ENCODE data around the gene CACNA1A. TPM values are rescaled to one million over a fixed set of nuclear protein-coding genes. Genes with fewer than 3 reads are reported as not detected.
"Not testable (repeated sequence)": the region's sequence is repeated elsewhere in the genome, so short reads cannot be mapped to it uniquely, and the experiment has no call there.

CACNA1A gene
- total RNA-seq, 6 experiments from 2014 or later: 0.11 TPM; not detected in 5

DNA sequence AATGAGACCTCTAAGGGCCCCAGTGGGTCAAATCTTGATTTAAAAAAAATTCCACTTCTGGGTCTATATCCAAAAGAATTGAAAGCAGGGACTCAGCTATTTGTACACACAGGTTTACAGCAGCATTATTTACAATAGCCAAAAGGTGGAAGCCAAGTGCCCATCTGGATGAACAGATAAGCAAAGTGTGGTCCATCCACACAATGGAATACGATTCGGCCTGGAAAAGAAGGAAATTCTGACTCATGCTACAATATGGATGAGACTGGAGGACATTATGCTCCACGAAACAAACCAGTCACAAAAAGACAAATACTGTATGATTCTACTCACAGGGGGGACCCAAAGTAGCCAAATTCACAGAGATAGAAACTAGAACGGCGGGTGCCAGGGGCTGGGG is 76.7 kb downstream of the CACNA1A start:
- WGBS (ENCODE audit: insufficient coverage, low coverage, low lambda C conversion rate, missing lambda C conversion rate): 34% methylated on average over 5 of the region's 5 CpGs
- intact Hi-C loops (cut with DNase I): no loop called here

DNA sequence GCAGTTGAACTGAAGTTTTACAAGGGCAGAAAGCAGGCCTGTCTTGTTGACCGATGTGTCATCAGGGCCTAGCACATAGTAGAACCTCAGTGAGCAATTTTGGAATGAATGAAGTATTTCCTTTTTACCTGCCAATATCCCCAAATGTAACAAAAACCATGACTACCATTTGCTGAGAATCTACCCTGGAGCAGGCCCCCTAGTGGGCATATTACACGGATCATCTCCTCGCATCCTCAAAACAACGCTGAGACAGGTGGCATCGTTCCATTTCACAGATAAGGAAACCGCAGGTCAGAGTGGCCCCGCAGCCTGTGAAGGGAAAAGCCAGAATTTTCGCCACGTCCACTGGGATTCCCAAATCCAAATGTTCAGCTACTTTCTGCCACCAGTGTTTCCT is 77.9 kb downstream of the CACNA1A start:
- Histone ChIP-seq H3K4me1 (no peaks in the 10 kb centered on the region), H3K9me3 (no peaks in the 10 kb centered on the region), H3K27me3 (no peaks in the 10 kb centered on the region), H3K4me3 (no peak overlapping the region), H3K27ac (no peak overlapping the region), H3K36me3 (no peaks in the 10 kb centered on the region)
- WGBS (ENCODE audit: insufficient coverage, low coverage, low lambda C conversion rate, missing lambda C conversion rate): 21% methylated on average over 9 of the region's 9 CpGs
- no peak for TF ChIP-seq POLR2A (IDR thresholded peaks at IDR 0.05)
- TF ChIP-seq, protein P1, sequence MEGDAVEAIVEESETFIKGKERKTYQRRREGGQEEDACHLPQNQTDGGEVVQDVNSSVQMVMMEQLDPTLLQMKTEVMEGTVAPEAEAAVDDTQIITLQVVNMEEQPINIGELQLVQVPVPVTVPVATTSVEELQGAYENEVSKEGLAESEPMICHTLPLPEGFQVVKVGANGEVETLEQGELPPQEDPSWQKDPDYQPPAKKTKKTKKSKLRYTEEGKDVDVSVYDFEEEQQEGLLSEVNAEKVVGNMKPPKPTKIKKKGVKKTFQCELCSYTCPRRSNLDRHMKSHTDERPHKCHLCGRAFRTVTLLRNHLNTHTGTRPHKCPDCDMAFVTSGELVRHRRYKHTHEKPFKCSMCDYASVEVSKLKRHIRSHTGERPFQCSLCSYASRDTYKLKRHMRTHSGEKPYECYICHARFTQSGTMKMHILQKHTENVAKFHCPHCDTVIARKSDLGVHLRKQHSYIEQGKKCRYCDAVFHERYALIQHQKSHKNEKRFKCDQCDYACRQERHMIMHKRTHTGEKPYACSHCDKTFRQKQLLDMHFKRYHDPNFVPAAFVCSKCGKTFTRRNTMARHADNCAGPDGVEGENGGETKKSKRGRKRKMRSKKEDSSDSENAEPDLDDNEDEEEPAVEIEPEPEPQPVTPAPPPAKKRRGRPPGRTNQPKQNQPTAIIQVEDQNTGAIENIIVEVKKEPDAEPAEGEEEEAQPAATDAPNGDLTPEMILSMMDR (IDR thresholded peaks at IDR 0.05): peak; percentile 13 to 47 (median 41)
- DNase-seq (no peak), ATAC-seq (no peak)
- intact Hi-C loops (cut with DNase I): no loop called here

More for the DNA sequence above, 76.7 kb downstream of the CACNA1A start:
- H3K4me3 ChIP-seq: no peak overlapping the region
- H3K27me3 ChIP-seq: no peaks in the 10 kb centered on the region
- no peaks in the 10 kb centered on the region for H3K9me3 ChIP-seq
- no peaks in the 10 kb centered on the region for H3K36me3 ChIP-seq
- no peak for DNase-seq
- H3K4me1 ChIP-seq: no peaks in the 10 kb centered on the region
- no peak for ATAC-seq
- TF ChIP-seq, protein P1 (IDR thresholded peaks at IDR 0.05): no peak
- no peak for TF ChIP-seq POLR2A (IDR thresholded peaks at IDR 0.05)
- H3K27ac ChIP-seq: no peak overlapping the region

DNA sequence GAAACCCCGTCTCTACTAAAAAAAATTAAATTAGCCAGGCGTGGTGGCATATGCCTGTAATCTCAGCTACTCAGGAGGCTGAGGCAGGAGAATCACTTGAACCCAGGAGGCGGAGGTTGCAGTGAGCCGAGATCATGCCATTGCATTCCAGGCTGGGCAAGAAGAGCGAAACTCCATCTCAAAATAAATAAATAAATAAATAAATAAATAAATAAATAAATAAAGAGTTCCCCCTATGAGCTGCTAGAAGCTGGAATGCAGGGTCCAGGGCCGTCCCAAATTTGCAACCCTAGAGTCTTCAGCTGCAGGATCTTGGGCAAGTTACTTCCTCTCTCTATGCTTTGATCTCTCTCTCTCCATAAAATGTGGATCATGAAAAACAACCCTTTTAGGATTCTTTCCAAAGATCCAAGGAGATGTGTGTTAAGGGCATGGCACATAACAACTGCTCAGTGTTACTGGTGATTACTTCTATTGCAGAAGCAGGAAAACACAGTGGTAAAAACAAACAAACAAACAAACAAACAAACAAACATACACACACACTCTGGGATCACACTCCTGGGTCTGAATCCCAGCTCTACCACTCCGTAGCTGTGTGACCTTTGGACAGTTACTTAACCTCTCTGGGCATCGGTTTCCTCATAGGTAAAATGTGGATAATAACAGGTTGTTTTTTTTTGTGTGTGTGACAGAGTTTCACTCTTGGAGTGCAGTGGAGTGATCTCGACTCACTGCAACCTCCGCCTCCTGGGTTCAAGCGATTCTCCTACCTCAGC is 78.8 kb downstream of the CACNA1A start:
- DNase-seq: no peak
- H3K27ac ChIP-seq: no peak overlapping the region
- no peaks in the 10 kb centered on the region for H3K27me3 ChIP-seq
- no peaks in the 10 kb centered on the region for H3K36me3 ChIP-seq
- TF ChIP-seq POLR2A (IDR thresholded peaks at IDR 0.05): no peak
- TF ChIP-seq, protein P1 (IDR thresholded peaks at IDR 0.05): no peak
- intact Hi-C loops (cut with DNase I): no loop called here
- H3K4me1 ChIP-seq: no peaks in the 10 kb centered on the region
- no peak for ATAC-seq
- 60% methylated on average over 6 of the region's 11 CpGs for WGBS (ENCODE audit: insufficient coverage, low coverage, low lambda C conversion rate, missing lambda C conversion rate)
- no peaks in the 10 kb centered on the region for H3K9me3 ChIP-seq
- H3K4me3 ChIP-seq: no peak overlapping the region

DNA sequence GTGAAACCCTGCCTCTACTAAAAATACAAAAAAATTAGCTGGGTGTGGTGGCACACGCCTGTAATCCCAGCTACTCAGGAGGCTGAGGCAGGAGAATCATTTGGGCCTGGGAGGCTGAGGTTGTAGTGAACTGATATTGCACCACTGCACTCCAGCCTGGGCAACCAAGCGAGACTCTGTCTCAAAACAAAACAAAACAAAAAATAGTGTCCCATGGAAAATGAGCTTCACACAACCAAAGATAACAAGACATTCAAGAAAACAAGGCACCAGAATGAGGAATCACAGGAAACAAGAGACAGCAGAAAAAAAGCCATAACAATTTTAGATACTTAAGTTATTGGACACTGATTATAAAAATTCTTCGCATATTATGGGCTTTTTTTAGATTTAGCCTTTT is 80.4 kb downstream of the CACNA1A start:
- ATAC-seq; H3K27ac ChIP-seq; H3K4me1 ChIP-seq; H3K36me3 ChIP-seq; DNase-seq; intact Hi-C loops (cut with DNase I); H3K9me3 ChIP-seq; H3K27me3 ChIP-seq; H3K4me3 ChIP-seq: not testable (repeated sequence)
- 71% methylated on average over 3 of the region's 3 CpGs for WGBS (ENCODE audit: insufficient coverage, low coverage, low lambda C conversion rate, missing lambda C conversion rate)

DNA sequence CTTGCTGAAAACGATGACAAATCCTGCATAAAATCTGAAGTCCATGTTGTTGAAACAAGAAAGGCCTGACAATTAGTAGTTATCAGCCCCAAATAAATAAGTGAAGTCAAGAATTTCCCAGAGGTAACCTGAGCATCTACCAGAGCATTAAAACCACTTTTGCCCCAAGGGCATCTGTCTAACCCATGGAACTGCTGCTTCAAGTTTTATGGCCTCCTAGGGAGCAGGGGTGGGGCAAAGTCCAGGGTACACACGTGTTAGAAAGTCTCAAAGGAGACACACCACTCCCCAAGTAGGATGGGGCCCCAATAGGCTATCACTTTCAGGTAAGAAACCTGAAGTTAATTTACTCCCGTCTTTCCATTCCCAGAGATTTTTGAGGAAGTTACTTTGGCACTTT is 81.1 kb downstream of the CACNA1A start:
- no peak for DNase-seq
- Histone ChIP-seq H3K9me3 (no peaks in the 10 kb centered on the region), H3K36me3 (no peaks in the 10 kb centered on the region), H3K27ac (no peak overlapping the region), H3K27me3 (no peaks in the 10 kb centered on the region), H3K4me1 (no peaks in the 10 kb centered on the region), H3K4me3 (no peak overlapping the region)
- 55% methylated on average over 3 of the region's 3 CpGs for WGBS (ENCODE audit: insufficient coverage, low coverage, low lambda C conversion rate, missing lambda C conversion rate)
- TF ChIP-seq, protein P1 (IDR thresholded peaks at IDR 0.05): no peak
- TF ChIP-seq POLR2A (IDR thresholded peaks at IDR 0.05): no peak
- ATAC-seq: no peak
- intact Hi-C loops (cut with DNase I): no loop called here
